GM12878 (cell line): ENCODE data around the gene TMIGD2. TPM values are rescaled to one million over a fixed set of nuclear protein-coding genes. Genes with fewer than 3 reads are reported as not detected.

Experiments used
- ATAC-seq: fragments of 200-7000 bp; cut with Tn5 transposase; 3 replicates; pipeline ENCODE4 v1.9.1; 2020; ENCODE audit warnings: mild to moderate bottlenecking, moderate library complexity
- BruUV-seq: library from RNA; stranded (reverse); fragments of 400-500 nt; replicated peaks from 2 replicates; lab custom pipeline; 2021; lab: Mats Ljungman, UMichigan
- CTCF ChIA-PET: fragments of 300-600 bp; sonication (Branson Sonifier 250); formaldehyde crosslinking; extraction: SDS; loops from one replicate; lab custom pipeline; 2021; ENCODE audit warnings: inconsistent platforms; lab: Yijun Ruan, JAX
- POLR2A ChIA-PET: fragments of 350-600 bp; formaldehyde crosslinking; extraction: SDS; loops from one replicate; lab custom pipeline; 2021; ENCODE audit warnings: inconsistent platforms; lab: Charles Lee
- RAD21 ChIA-PET: fragments of 300-600 bp; sonication (Branson Sonifier 250); formaldehyde crosslinking; loops from one replicate; lab custom pipeline; 2023; ENCODE audit warnings: antibody characterized with exemption; ENCODE audit not compliant: unreplicated experiment; lab: Charles Lee
- SMC1A ChIA-PET: fragments of 300-600 bp; sonication (Branson Sonifier 250); formaldehyde crosslinking; loops from one replicate; lab custom pipeline; 2023; ENCODE audit not compliant: unreplicated experiment, uncharacterized antibody; lab: Charles Lee
- DNase-seq: peaks from one replicate; pipeline ENCODE4 v3.0.0-alpha.2; 2011; ENCODE audit warnings: low read depth, low spot score
- FAIRE-seq: peaks from 3 replicates; lab custom pipeline; 2011; peaks lifted over from hg19 to GRCh38; lab: Jason Lieb, UNC
- H2AFZ ChIP-seq: 2 replicates; pipeline ENCODE4 v1.6.0; 2011; ENCODE audit warnings: low read depth, low read length, control low read depth; ENCODE audit not compliant: control insufficient read depth
- H3K27ac ChIP-seq: 2 replicates; pipeline ENCODE4 v1.5.1; 2011; ENCODE audit warnings: control low read depth; ENCODE audit not compliant: control insufficient read depth, insufficient read depth
- H3K27me3 ChIP-seq, 2 experiments: replicated peaks in 1 of 2; 2 replicates each; pipeline versions ENCODE4 v1.6.0 to v1.6.1; 2011; ENCODE audit warnings: low read length in 1 of 2; ENCODE audit not compliant: control insufficient read depth in 2 of 2, insufficient read depth in 2 of 2
- H3K36me3 ChIP-seq, 2 experiments: 2 replicates each; pipeline ENCODE4 v1.5.1; 2011; ENCODE audit warnings: low read length in 1 of 2; ENCODE audit not compliant: control insufficient read depth in 2 of 2, insufficient read depth in 2 of 2
- H3K4me1 ChIP-seq: 2 replicates; pipeline ENCODE4 v1.6.1; 2011; ENCODE audit warnings: mild to moderate bottlenecking, low read length, moderate library complexity, mixed read lengths; ENCODE audit not compliant: control insufficient read depth, insufficient read depth
- H3K4me2 ChIP-seq: 2 replicates; pipeline ENCODE4 v1.6.0; 2011; ENCODE audit warnings: control low read depth; ENCODE audit not compliant: control insufficient read depth, insufficient read depth
- H3K4me3 ChIP-seq: fragments of 200-600 bp; sonication (generic); 2 replicates; pipeline ENCODE4 v1.5.1; 2016
- H3K79me2 ChIP-seq: 2 replicates; pipeline ENCODE4 v1.6.0; 2011; ENCODE audit warnings: low read length; ENCODE audit not compliant: control insufficient read depth, insufficient read depth
- H3K9ac ChIP-seq: 2 replicates; pipeline ENCODE4 v1.8.0; 2011; ENCODE audit warnings: low read length, control low read depth, mixed read lengths; ENCODE audit not compliant: control insufficient read depth, insufficient read depth
- H3K9me3 ChIP-seq: replicated peaks from 3 replicates; pipeline ENCODE4 v1.5.1; 2011; ENCODE audit warnings: mild to moderate bottlenecking, low read length; ENCODE audit not compliant: control insufficient read depth, insufficient read depth
- H4K20me1 ChIP-seq: 2 replicates; pipeline ENCODE4 v1.6.0; 2011; ENCODE audit not compliant: control insufficient read depth, insufficient read depth
- BACH1 ChIP-seq: fragments of 450-650 bp; IDR thresholded peaks from 2 replicates; pipeline ENCODE4 v1.6.1; 2017; ENCODE audit warnings: mild to moderate bottlenecking, borderline replicate concordance
- CREB1 ChIP-seq: IDR thresholded peaks from 2 replicates; pipeline ENCODE4 v1.6.1; 2012; ENCODE audit warnings: low read depth, mild to moderate bottlenecking, inconsistent platforms
- HDAC2 ChIP-seq: fragments of 200-600 bp; sonication (generic); IDR thresholded peaks from 2 replicates; pipeline ENCODE4 v1.6.1; 2017
- HDGF ChIP-seq: fragments of 450-650 bp; IDR thresholded peaks from 2 replicates; pipeline ENCODE4 v1.6.1; 2016; ENCODE audit warnings: antibody characterized with exemption
- JUND ChIP-seq: IDR thresholded peaks from 2 replicates; pipeline ENCODE4 v1.6.1; 2012; ENCODE audit warnings: low read depth, mild to moderate bottlenecking, low read length, improper control_type of control experiment, moderate library complexity
- KAT2A ChIP-seq: conservative IDR thresholded peaks from 2 replicates; pipeline ENCODE4 v1.6.1; 2011; ENCODE audit warnings: low read depth, low read length; ENCODE audit not compliant: control insufficient read depth
- MAX ChIP-seq: IDR thresholded peaks from 2 replicates; pipeline ENCODE4 v1.6.1; 2012; ENCODE audit warnings: low read depth, low read length, improper control_type of control experiment
- MLLT1 ChIP-seq: fragments of 450-650 bp; IDR thresholded peaks from 2 replicates; pipeline ENCODE4 v1.6.1; 2016; ENCODE audit warnings: mild to moderate bottlenecking
- MXI1 ChIP-seq: fragments of 150-350 bp; IDR thresholded peaks from 2 replicates; pipeline ENCODE4 v1.6.1; 2011; ENCODE audit warnings: low read depth, mild to moderate bottlenecking, inconsistent platforms, low read length, improper control_type of control experiment
- NR2C2 ChIP-seq: IDR thresholded peaks from 2 replicates; pipeline ENCODE4 v1.6.1; 2011; ENCODE audit warnings: borderline replicate concordance, low read depth; ENCODE audit not compliant: control insufficient read depth, insufficient read length
- PML ChIP-seq: IDR thresholded peaks from 2 replicates; pipeline ENCODE4 v1.6.1; 2012; ENCODE audit warnings: low read length, inconsistent platforms
- POLR2AphosphoS5 ChIP-seq: IDR thresholded peaks from 2 replicates; pipeline ENCODE4 v1.6.1; 2011; ENCODE audit warnings: mild to moderate bottlenecking, low read length, inconsistent platforms
- RUNX3 ChIP-seq: IDR thresholded peaks from 2 replicates; pipeline ENCODE4 v1.6.1; 2012; ENCODE audit warnings: low read length, inconsistent platforms
- SIN3A ChIP-seq: IDR thresholded peaks from 2 replicates; pipeline ENCODE4 v1.6.1; 2012; ENCODE audit warnings: low read depth, low read length, improper control_type of control experiment
- SMAD5 ChIP-seq: IDR thresholded peaks from 2 replicates; pipeline ENCODE4 v1.6.1; 2016; ENCODE audit warnings: antibody characterized with exemption, low read depth
- SP1 ChIP-seq: IDR thresholded peaks from one replicate; pipeline ENCODE4 v1.6.1; 2011; ENCODE audit warnings: low read depth, low read length
- WRNIP1 ChIP-seq: IDR thresholded peaks from 2 replicates; pipeline ENCODE4 v1.6.1; 2011; ENCODE audit warnings: low read depth, low read length, improper control_type of control experiment, borderline replicate concordance
- YY1 ChIP-seq: IDR thresholded peaks from 2 replicates; pipeline ENCODE4 v1.6.1; 2011; ENCODE audit warnings: low read depth, mild to moderate bottlenecking, low read length
- ZNF687 ChIP-seq: fragments of 450-650 bp; IDR thresholded peaks from 2 replicates; pipeline ENCODE4 v1.6.1; 2017; ENCODE audit warnings: mild to moderate bottlenecking, moderate library complexity
- ZZZ3 ChIP-seq: IDR thresholded peaks from 2 replicates; pipeline ENCODE4 v1.6.1; 2011; ENCODE audit warnings: low read depth; ENCODE audit not compliant: control insufficient read depth, insufficient read length
- WGBS: methylation state at CpG from one replicate; pipeline ENCODE4 v1.1.6; 2016; ENCODE audit warnings: low lambda C conversion rate; ENCODE audit not compliant: insufficient replicate concordance, insufficient coverage; ENCODE audit errors: missing lambda C conversion rate; 5-methylcytosine and 5-hydroxymethylcytosine counted together
- in situ Hi-C: fragments of 300-500 bp; cut with MboI; formaldehyde crosslinking; loops from 9 replicates; pipeline ENCODE4 v1.14.3; 2018; ENCODE audit warnings: mixed read lengths
- intact Hi-C: fragments of 100-400 bp; cut with micrococcal nuclease; formaldehyde crosslinking; loops from one replicate; pipeline ENCODE4 v1.14.2; 2022; ENCODE audit not compliant: unreplicated experiment
- polyA plus RNA-seq, 11 experiments: library from polyadenylated mRNA; depleted of rRNA in 4 of 11; unstranded in 6 of 11; stranded (reverse) in 5 of 11; fragments of >200 nt; fragmentation: Nextera tagmentation in 4 of 11; fragmentation: Illumina TruSeq in 1 of 11; extraction: Ambion mirVana in 4 of 11; extraction: Trizol in 1 of 11; gene quantifications; 1 replicate in 1 of 11; 2 replicates in 10 of 11; pipeline versions ENCODE4 v1.2.1 to v1.2.3, GENCODE V29; 2011 to 2016; ENCODE audit warnings: inconsistent platforms in 2 of 11, missing spikeins in 2 of 11, low read depth in 1 of 11
- total RNA-seq, 4 experiments: library from RNA; depleted of rRNA in 3 of 4; stranded (reverse); fragments of >200 nt in 3 of 4; fragmentation: Illumina TruSeq in 1 of 4; extraction: Trizol in 1 of 4; gene quantifications; 2 replicates each; pipeline versions ENCODE4 v1.2.1 to v1.2.3, GENCODE V29; 2013 to 2021

TMIGD2 gene
- total and polyA plus RNA-seq, 10 of the 15 experiments (the other 5 are each of a cell fraction or from before 2014, with no cell fraction given), result 0.09 to 0.40 (median 0.14) TPM; not detected in 5

GRCh38 chr19:4346020-4346383 lies 43.8 kb upstream of the TMIGD2 start:
- no peaks in the 10 kb centered on the region for H4K20me1 ChIP-seq
- H3K4me1 ChIP-seq, result peaks cover 7% of the 10 kb centered on the region
- in situ Hi-C loops, result no loop called here
- H3K79me2 ChIP-seq, result peaks cover 3% of the 10 kb centered on the region
- H3K4me2 ChIP-seq, result no peak overlapping the region
- H3K9me3 ChIP-seq, result no peaks in the 10 kb centered on the region
- H3K9ac ChIP-seq, result no peak overlapping the region
- ChIA-PET SMC1A (no interaction called here), RAD21 (interaction anchor here (0.7 kb wide), 1 partner anchor 21 kb away, joined by 3 read pairs; no protein-coding TSS in a partner anchor), CTCF (interaction anchor here (1.4 kb wide), 1 partner anchor 79 kb away, joined by 6 read pairs; no protein-coding TSS in a partner anchor), POLR2A (no interaction called here)
- no peaks in the 10 kb centered on the region; a peak in 3 of 4 replicates for H3K36me3 ChIP-seq
- no peak overlapping the region for H2AFZ ChIP-seq
- H3K27me3 ChIP-seq, result no peaks in the 10 kb centered on the region
- FAIRE-seq, result no peak
- H3K27ac ChIP-seq, result no peak overlapping the region
- WGBS, result 78% methylated on average over 6 of the region's 6 CpGs
- H3K4me3 ChIP-seq, result no peak overlapping the region
- TF ChIP-seq SIN3A (no peak), NR2C2 (no peak), POLR2AphosphoS5 (no peak), MAX (no peak), ZNF687 (no peak), MLLT1 (no peak), HDGF (no peak), SMAD5 (no peak), MXI1 (no peak), SP1 (no peak), BACH1 (no peak), JUND (no peak), RUNX3 (no peak), WRNIP1 (no peak), YY1 (no peak), ZZZ3 (no peak), KAT2A (no peak), HDAC2 (no peak), PML (no peak), CREB1 (no peak)
- TF ChIP-seq, all 136 proteins: peak for 0
- ATAC-seq (no peak), DNase-seq (no peak)
- intact Hi-C loops, result no loop called here
- no TSS peak for BruUV-seq
